Prostate gland (tissue), 2 donors: ENCODE results near the gene TMEM201. TPM values are rescaled to one million over a fixed set of nuclear protein-coding genes. Genes with fewer than 3 reads are reported as not detected.
A peak's percentile ranks its signal among the peaks of the same experiment; 100 is the strongest.

ENCODE experiments used
- DNase-seq: peaks from one replicate; pipeline ENCODE4 v3.0.0-alpha.2; 2019; ENCODE audit warnings: low spot score
- H3K27ac ChIP-seq, 2 donors: fragments of 200-600 bp; sonication (generic); 2 replicates each; pipeline ENCODE4 v1.5.1; 2017 to 2019
- H3K27me3 ChIP-seq: fragments of 200-600 bp; sonication (generic); replicated peaks from 2 replicates; pipeline ENCODE4 v1.5.1; 2019; ENCODE audit not compliant: insufficient read depth
- H3K36me3 ChIP-seq, 2 donors: fragments of 200-600 bp; sonication (generic); 1 replicate in 1 of 2; 2 replicates in 1 of 2; pipeline versions ENCODE4 v1.5.1 to v1.8.1; 2017 to 2019
- H3K4me1 ChIP-seq: fragments of 200-600 bp; sonication (generic); replicated peaks from 2 replicates; pipeline ENCODE4 v1.5.1; 2019
- H3K4me3 ChIP-seq, 2 donors: fragments of 200-600 bp; sonication (generic); 2 replicates each; pipeline ENCODE4 v1.5.1; 2017 to 2019
- H3K9me3 ChIP-seq: fragments of 200-600 bp; sonication (generic); 2 replicates; pipeline ENCODE4 v1.5.1; 2017
- CTCF ChIP-seq, 4 experiments: fragments of 200-600 bp in 2 of 4; fragments of 450-650 bp in 2 of 4; sonication (generic) in 2 of 4; IDR thresholded peaks; 1 replicate in 3 of 4; 2 replicates in 1 of 4; pipeline ENCODE4 v1.5.1; 2016 to 2019; ENCODE audit warnings: antibody characterized with exemption in 4 of 4, mild to moderate bottlenecking in 2 of 4, moderate library complexity in 2 of 4
- POLR2A ChIP-seq: fragments of 450-650 bp; IDR thresholded peaks from one replicate; pipeline ENCODE4 v1.6.1; 2016; ENCODE audit warnings: antibody characterized with exemption, mild to moderate bottlenecking
- POLR2AphosphoS5 ChIP-seq: sonication (generic); formaldehyde crosslinking; IDR thresholded peaks from one replicate; pipeline ENCODE4 v1.6.1; 2017; ENCODE audit warnings: antibody characterized with exemption
- WGBS: methylation state at CpG from one replicate; pipeline ENCODE4 v1.1.5; 2018; 5-methylcytosine and 5-hydroxymethylcytosine counted together
- intact Hi-C: fragments of 100-400 bp; cut with DNase I; formaldehyde crosslinking; loops from one replicate; pipeline ENCODE4 v1.14.2; 2022
- total RNA-seq, 2 donors: library from RNA; depleted of rRNA; stranded (reverse); fragments of >200 nt; gene quantifications; one replicate each; pipeline ENCODE4 v1.1.0, GENCODE V29; 2016

The TMEM201 gene
- total RNA-seq, 2 donors from 2014 or later, result 9.6 to 27.9 TPM

DNA sequence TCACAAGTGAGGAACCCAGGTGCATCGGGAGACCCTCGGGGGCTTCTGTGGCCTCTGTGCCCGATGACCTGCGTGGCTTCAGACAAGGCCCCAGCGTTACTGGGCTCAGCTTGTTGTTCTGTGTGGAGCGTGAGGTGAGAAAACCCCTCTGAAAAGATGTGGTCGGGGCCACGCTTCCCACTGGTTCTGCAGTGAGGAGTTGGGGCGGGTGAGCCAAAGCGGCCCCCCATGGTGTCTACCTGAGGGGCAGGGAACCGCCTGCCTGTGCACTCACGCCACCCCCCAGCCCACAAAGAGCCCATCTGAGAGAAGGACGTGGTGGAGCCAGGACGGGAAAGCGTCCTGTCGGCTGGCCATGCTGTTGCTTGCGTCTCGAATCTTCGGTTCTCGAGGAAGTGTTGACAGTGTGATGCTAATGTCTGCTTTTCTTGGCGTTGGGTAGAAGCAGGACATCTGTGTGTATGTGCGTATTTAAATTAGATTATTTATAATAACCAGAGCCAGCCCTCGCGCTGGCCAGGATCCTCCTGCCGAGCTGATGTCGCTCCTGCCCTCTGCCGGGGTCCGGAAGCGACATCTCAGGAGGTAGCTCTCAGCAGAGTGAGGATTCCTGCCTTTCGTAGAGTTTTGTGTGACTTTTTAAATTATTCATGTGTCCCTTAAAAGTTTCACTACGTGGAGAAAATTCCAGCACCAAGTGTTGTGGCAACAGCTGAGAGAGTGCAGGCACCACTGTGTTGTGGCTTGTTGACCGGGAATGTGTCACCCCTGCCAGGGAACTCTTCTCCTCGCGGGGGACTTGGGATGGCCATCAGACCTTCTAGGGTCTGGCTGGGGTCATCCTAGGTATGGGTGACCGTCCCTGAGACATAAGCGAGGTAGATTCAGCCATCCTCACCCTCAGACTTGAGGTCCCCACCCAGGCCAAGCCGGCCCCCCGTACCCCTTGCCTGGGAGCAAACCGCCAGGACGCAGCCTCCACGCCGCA is 15.3 kb downstream of the TMEM201 start:
- Histone ChIP-seq H3K4me3 (no peak overlapping the region), H3K36me3 (peaks cover 7 to 21% of the 10 kb centered on the region in 2 donors), H3K27ac (no peak overlapping the region), H3K27me3 (no peaks in the 10 kb centered on the region), H3K4me1 (peaks cover 6% of the 10 kb centered on the region), H3K9me3 (no peaks in the 10 kb centered on the region)
- TF ChIP-seq POLR2A (no peak), CTCF (IDR thresholded peaks at IDR 0.05) (no peak)
- intact Hi-C loops, result no loop called here
- no peak for DNase-seq
- whole genome bisulfite sequencing, result 87% methylated on average over 42 of the region's 42 CpGs

DNA sequence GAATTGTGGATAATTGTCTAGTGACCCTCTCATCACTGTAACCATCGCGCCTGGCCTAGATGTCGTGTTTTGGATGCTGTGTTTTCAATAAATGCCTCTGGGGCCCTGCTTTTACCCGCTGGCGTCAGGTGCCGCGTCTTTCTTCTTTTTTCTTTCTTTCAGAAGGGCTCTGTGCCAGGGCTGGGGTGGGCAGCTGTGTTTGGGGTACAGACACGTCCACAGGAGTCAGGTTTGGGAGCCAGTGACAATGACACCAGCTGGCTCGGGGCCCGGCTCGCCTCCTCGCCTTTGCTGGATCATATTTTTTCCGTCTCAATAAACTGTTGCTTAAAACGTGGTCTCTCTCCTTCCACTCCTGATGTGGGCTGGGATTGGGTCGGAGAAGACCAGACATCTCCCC is 16.1 kb downstream of the TMEM201 start:
- TF ChIP-seq CTCF (IDR thresholded peaks at IDR 0.05) (no peak), POLR2AphosphoS5 (no peak), POLR2A (no peak)
- Histone ChIP-seq H3K4me1 (peaks cover 6% of the 10 kb centered on the region), H3K27ac (no peak overlapping the region), H3K4me3 (no peak overlapping the region), H3K36me3 (peaks cover 7 to 21% of the 10 kb centered on the region in 2 donors), H3K27me3 (no peaks in the 10 kb centered on the region), H3K9me3 (no peaks in the 10 kb centered on the region)
- intact Hi-C loops, result no loop called here
- DNase-seq, result no peak
- WGBS, result 58% methylated on average over 15 of the region's 15 CpGs

- intact Hi-C loops, result no loop called here
- Histone ChIP-seq H3K4me3 (no peak overlapping the region), H3K4me1 (peaks cover 6% of the 10 kb centered on the region), H3K36me3 (peaks cover 5 to 16% of the 10 kb centered on the region in 2 donors), H3K27me3 (no peaks in the 10 kb centered on the region), H3K27ac (no peak overlapping the region), H3K9me3 (no peaks in the 10 kb centered on the region)
- no peak for DNase-seq
- TF ChIP-seq POLR2A (no peak), CTCF (IDR thresholded peaks at IDR 0.05) (no peak), POLR2AphosphoS5 (no peak)
- WGBS, result 95% methylated on average over 14 of the region's 14 CpGs
These were observed 17.3 kb downstream of the TMEM201 start for GRCh38 chr1:9605946-9606455.

DNA sequence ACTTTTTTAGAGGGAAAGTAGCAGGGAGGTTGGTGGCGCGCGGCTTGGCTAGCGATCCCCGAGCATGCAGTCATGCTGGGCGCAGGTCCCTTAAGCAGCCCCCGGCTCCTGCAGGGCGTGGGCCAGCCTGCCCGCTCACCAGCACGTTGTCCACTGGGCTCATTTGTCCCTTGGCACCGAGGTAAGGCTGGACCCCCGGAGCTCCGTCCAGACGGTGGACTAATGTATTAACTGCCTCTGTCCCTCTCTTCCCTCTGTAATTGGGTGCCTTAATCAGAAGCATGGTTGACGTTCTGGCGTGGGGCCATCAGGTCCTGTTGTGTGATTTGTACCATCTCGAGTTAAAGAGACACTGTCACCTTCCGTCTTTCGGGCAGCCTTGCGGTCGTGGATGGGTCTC is 17.7 kb downstream of the TMEM201 start:
- WGBS, result 76% methylated on average over 21 of the region's 21 CpGs
- Histone ChIP-seq H3K4me1 (peaks cover 6% of the 10 kb centered on the region), H3K9me3 (no peaks in the 10 kb centered on the region), H3K27ac (peak overlapping the region in 1 of 2 donors; percentile 30), H3K36me3 (peaks cover under 1 to 12% of the 10 kb centered on the region in 2 donors), H3K27me3 (no peaks in the 10 kb centered on the region), H3K4me3 (no peak overlapping the region)
- no peak for DNase-seq
- no peak for TF ChIP-seq POLR2A
- TF ChIP-seq CTCF (IDR thresholded peaks at IDR 0.05), result no peak
- TF ChIP-seq POLR2AphosphoS5, result no peak
- intact Hi-C loops, result no loop called here
